Stimulated activated CD8-positive, alpha-beta memory T cell treated with anti-CD3 and anti-CD28 coated beads, Interleukin-15, amount 100 ng/mL, for 4 hours (primary cell): ENCODE measurements around the gene LIPG.
"Not testable (repeated sequence)": the region's sequence is repeated elsewhere in the genome, so short reads cannot be mapped to it uniquely, and the experiment has no call there.

Experiments
- DNase-seq, 2 donors: peaks; one replicate each; pipeline ENCODE4 v3.0.0-alpha.2; 2020; ENCODE audit warnings: low read depth in 2 of 2

LIPG gene

DNA sequence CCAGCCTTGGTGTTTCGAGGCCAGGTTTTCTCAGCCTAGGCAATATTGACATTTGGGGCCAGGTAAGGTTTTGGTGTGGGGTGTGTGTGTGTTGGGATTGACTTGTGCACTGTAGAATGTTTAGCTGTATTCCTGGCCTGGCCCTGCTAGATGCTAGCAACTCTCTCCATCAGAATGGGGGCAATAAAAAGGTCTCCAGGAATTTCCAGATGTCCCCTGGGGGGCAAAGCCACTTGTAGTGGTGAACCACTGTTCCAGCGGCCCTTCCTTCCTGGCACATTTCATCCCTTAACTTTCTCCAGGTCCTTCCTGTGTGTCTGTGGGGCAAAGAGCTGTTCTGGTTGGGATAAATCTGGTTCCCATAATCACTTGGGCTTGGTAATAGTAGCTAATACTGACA lies 12.0 kb downstream of the LIPG start:
- no peak for DNase-seq

DNA sequence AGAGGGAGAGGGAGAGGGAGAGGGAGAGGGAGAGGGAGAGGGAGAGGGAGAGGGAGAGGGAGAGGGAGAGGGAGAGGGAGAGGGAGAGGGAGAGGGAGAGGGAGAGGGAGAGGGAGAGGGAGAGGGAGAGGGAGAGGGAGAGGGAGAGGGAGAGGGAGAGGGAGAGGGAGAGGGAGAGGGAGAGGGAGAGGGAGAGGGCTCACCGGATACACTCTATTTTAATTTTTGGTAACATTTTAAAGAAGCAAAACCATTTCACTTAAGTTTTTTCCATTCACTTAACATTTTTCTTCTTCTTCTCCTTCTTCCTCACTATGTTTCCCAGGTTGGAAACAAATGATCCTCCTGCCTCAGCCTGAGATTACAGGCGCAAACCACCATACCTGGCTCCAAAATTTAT lies 17.2 kb downstream of the LIPG start:
- not testable (repeated sequence) for DNase-seq

DNA sequence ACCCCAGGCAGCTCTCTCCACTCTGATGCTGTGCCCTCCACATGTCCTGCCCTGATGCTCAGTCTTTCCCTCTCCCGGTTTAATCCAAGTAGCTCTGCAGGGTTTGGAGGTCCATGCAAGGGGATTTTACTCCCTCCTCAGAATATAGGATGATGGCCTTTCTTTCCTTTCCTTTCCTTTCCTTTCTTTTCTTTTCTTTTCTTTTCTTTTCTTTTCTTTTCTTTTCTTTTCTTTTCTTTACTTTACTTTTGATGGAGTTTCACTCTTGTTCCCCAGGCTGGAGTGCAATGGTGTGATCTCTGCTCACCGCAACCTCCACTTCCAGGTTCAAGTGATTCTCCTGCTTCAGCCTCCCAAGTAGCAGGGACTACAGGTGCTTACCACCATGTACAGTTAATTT lies 17.7 kb downstream of the LIPG start:
- DNase-seq = not testable (repeated sequence)

DNA sequence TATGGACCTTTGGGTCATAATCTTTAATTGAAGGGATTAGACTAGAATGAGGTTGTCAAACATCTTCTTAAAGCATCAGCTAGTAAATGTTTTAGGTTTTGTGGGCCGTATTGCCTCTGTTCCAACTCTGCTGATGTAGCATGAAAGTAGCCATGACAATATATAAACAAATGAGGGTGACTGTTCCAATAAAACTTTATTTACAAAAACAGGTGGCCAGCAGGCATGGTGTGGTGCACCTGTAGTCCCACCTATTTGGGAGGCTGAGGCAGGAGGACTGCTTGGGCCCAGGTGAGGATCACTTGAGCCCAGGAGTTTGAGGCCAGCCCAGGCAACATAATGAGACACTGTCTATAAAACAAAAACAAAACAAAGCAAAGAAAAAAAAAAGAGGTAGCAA lies 18.4 kb downstream of the LIPG start:
- DNase-seq = no peak

DNA sequence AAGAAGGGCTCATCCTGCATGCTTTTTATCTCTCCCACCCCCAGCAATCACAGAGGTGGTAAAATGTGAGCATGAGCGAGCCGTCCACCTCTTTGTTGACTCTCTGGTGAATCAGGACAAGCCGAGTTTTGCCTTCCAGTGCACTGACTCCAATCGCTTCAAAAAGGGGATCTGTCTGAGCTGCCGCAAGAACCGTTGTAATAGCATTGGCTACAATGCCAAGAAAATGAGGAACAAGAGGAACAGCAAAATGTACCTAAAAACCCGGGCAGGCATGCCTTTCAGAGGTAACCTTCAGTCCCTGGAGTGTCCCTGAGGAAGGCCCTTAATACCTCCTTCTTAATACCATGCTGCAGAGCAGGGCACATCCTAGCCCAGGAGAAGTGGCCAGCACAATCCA lies 19.5 kb downstream of the LIPG start:
- DNase-seq = no peak

DNA sequence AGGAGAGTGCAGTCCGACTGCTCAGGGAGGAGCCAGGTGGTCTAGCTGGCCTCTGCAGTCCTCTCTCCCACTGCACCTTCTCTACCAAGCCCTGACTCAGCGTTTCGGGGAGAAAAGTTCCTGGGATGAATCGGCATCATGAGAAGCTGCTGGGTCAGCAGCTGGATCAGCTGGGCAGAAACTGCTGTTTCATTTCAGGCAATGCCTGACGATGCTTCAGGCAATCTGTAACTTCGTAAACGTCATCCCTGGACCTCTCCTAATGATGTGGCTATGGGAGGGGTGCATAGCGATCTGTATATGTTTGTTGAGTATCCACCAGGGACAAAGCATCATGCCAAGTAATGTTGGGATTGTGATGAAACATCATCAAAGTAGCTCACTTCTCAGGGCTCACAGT lies 20.7 kb downstream of the LIPG start:
- DNase-seq = no peak

DNA sequence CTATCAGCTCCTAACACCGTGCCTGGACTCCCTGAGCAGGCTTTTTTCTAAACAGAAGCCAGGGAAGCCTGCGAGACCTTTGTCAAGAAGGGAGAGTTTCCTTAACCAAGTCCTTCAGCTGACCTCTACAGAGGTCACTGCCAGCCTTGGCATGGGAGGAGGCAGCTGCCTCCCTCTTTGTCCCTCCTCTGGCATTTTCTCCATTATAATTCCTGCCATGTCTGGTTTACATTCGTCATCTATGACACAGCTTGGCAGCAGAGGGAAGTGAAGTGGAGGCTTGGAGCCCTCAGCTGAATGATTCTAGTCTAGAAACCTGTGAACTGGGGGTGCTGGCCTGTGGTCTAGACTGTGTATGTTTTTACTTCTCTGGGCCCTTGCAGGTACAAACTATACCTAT lies 22.5 kb downstream of the LIPG start:
- DNase-seq = no peak

DNA sequence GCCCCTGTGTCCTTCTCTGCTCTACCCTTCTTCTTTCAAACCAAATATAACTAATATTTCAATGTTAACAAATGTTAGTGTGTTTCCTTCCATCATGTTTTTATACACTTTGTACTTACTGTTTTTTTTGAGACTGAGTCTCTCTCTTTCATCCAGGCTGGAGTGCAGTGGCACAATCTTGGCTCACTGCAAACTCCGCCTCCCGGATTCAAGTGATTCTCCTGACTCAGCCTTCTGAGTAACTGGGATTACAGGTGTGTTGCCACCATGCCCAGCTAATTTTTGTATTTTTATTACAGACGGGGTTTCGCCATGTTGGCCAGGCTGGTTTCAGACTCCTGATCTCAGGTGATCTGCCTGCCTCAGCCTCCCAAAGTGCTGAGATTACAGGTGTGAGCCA lies 23.1 kb downstream of the LIPG start:
- DNase-seq = not testable (repeated sequence)

DNA sequence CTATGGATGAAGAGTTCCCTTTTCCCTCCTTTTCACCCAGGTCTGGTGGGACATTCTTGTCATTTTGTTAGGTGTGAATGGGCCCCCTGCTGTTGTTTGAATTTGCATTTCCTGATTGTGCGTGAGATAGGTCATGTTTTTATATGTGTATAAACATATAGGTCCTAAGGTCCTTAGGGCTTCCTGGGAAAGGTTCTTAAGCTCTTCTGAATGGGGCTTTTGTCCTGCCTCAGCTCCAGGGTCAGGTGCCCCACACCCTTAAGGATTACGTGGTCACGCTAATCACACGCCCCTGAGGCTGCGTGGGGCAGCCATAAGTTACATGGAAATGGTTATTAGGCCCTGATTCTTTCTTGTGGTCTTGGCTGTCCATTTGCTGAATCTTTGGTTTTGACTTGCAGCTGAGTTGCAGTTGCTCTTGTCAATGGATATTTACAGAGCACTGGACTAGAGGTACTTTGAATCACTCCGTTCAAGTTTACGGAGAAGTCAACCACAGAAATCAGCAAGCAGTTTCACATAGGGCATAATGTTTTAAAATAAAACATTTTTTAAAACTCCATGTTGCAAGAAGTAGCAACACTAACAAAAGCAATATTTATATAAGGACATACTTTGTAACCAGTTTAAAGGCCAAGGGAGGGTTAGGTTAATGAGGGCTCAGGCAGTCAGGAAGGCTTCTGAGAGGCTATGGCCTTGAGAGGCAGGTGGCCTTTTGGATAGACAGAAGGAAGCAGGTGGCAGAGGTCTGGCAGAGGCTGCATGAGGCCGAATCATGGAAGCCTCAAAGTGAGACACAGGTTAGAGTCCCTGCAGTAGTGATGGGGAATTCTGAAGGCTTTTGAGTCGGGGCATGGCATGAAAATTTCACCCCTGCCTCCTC lies 24.2 kb downstream of the LIPG start:
- no peak for DNase-seq

DNA sequence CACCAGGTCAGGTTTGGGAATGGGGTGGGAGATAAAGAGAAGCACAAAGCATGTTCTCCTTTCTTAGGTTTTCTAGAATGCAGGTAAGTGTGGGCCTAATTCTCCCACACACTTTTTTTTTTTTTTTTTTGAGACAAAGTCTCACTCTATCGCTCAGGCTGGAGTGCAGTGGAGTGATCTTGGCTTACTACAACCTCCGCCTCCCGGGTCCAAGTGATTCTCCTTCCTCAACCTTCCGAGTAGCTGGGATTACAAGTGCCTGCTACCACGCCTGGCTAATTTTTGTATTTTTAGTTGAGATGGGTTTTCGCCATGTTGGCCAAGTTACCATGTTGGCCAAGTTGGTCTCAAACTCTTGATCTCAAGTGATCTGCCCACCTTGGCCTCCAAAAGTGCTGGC lies 26.3 kb downstream of the LIPG start:
- DNase-seq = no peak

DNA sequence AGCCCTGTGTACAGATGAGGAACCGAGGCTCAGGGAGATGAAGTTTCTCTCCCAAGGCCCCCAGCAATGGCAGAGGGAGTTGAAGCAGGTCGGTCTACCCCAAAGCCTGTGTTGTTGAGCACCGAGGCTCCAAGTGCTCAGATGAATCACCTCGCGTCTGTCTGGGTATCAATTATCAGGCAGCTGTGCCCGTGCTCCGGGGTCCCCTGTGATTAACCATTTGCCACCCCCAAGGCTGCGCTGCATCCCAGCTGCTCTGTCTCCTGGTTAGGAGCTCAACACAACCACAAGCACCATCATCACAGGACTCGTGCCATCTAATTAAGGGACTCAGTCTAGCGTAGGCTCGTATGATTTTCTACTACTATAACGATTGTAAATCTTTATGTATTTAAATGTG lies 27.1 kb downstream of the LIPG start:
- no peak for DNase-seq

DNA sequence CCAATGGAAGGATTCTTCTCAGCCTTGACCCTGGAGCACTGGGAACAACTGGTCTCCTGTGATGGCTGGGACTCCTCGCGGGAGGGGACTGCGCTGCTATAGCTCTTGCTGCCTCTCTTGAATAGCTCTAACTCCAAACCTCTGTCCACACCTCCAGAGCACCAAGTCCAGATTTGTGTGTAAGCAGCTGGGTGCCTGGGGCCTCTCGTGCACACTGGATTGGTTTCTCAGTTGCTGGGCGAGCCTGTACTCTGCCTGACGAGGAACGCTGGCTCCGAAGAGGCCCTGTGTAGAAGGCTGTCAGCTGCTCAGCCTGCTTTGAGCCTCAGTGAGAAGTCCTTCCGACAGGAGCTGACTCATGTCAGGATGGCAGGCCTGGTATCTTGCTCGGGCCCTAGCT lies 28.8 kb downstream of the LIPG start:
- no peak for DNase-seq

DNA sequence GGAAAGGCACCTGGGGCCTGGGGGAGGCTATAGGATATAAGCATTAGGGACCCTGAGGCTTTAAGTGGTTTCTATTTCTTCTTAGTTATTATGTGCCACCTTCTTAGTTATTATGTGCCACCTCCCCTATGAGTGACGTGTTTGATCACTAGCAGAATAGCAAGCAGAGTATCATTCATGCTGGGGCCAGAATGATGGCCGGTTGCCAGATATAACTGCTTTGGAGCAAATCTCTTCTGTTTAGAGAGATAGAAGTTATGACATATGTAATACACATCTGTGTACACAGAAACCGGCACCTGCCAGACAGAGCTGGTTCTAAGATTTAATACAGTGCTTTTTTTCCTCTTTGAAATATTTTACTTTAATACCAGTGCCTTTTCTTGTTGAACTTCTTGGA lies 29.4 kb downstream of the LIPG start:
- DNase-seq = no peak

DNA sequence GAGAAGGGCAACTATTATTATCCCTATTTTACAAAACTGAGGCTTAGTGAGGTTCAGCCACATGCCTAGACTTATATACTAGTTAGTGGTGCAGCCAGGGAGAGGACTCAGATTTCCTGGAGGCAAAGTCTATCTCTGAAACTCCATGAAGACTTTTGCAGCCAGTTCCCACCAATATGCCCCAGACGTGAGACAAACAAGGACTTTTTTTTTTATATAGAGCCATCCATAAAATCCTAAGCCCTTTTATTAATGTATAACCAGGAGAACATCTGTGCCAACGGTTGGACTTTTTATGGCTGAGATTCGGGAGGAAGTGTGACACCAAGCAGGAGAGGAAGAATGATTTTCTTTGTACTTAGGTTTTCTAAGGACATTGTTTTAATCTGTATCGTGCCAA lies 29.9 kb downstream of the LIPG start:
- no peak for DNase-seq

DNA sequence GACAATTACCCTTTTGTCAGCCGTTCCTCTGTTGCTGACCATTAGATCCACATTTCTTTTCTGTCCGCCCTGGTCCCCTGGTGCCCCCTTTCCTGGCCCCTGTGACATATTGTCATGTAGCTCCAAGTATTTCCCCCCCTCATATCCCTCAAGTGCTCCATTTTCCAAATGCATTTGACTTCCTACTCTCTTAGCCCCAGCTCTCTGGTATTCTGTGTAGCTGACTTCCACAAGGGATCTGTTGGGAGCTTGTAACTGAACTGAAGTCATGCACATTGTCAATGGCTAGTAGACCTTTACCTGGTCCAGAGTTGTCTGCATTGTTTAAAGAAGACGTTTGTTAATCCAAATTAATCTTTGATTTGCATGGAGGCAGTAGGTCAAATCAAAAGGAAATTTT lies 34.8 kb downstream of the LIPG start:
- DNase-seq = no peak

DNA sequence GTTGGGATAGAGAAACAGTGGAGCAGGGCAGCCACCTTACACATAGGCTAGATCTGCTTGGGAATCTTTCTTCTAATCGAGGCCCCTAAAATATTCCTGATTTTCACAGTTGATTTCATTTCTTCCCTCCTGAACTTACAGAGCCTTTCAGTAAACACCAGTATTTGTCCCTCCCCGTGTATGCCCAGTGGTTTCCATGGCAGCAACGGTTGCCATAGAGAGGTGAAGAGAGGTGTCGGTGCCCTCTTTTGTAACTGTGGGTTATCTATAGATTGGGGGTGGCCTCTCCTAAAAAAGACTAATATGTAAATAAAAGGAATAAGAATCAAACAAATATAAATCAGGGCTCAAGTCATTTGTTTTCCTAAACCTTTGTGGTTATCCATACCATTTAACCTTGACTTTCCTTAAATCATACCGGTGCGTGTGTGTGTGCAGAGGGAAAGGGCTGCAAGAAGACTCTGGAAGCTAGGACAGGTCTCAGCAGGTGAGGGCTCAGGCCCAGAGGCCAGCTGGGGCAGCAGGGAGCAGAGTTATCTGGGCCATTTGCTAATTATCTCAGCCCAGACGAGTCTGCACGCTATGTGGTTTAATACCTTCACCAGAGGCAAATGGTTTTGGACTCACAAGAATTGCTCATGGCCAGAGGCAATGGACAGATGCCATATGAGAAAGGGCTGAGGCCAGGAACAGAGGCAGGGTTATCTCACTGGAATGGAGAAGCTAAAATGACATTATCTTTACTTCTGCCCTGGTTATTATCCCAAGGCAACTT lies 35.5 kb downstream of the LIPG start:
- no peak for DNase-seq

DNA sequence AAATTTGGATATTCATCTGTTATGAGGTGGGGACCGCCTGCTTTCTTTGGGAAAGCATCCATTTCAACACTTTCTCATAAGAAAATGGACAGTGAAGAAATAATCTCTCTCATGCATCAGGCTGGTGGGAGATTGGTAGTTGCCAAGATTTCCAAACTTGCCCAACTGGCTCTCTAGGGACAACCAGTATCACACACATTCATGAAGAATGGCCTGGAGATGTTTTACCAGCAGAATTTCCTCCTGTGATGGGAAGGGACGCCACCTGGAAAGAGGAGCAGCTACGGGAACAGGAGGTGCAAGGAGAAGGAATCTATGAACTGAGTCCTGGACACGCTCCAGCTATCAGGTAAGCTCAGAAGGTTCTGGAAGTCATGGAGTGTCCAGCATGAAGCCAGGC lies 39.4 kb downstream of the LIPG start:
- no peak for DNase-seq

DNA sequence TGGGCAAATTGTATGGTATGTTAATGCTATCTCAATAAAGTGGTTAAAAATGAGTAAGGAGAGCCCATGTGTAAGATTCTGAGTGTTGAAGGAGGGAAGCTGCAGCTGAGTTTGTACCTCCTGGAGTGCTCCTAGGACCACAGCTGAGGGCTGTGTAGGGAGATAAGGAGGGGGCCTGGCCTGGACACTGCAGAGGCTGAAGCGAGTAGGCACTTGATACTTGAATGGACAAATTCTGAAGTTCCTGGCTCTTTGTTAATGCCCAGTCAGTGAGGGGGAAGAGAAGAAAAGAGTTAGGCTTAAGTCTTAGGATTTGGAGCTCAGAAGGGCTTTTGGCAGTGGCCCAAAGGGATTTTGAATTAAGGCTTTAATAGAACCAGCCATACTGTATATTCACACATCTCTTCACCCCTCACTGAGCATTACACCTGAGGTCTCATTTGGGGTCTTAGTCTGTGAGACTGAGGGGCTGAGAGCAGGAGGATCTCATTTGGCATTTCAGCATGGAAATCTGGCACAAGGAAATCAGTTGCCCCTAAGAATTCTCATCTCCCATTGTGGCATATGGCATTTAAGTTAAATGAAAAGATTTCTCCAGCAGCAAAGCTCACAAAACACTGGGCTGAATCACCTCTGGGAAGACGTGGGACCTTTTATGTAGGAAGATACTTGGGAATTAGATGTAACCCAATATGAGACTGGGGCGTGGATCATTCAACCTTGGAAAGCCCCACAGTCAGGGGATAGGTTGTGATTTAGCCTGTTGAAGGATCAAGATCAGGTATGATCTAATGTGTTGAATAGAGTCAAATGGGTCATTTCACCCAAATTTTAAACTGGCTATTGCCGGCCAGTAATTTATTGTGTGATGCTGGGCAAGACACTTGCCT lies 46.8 kb downstream of the LIPG start:
- DNase-seq = no peak

DNA sequence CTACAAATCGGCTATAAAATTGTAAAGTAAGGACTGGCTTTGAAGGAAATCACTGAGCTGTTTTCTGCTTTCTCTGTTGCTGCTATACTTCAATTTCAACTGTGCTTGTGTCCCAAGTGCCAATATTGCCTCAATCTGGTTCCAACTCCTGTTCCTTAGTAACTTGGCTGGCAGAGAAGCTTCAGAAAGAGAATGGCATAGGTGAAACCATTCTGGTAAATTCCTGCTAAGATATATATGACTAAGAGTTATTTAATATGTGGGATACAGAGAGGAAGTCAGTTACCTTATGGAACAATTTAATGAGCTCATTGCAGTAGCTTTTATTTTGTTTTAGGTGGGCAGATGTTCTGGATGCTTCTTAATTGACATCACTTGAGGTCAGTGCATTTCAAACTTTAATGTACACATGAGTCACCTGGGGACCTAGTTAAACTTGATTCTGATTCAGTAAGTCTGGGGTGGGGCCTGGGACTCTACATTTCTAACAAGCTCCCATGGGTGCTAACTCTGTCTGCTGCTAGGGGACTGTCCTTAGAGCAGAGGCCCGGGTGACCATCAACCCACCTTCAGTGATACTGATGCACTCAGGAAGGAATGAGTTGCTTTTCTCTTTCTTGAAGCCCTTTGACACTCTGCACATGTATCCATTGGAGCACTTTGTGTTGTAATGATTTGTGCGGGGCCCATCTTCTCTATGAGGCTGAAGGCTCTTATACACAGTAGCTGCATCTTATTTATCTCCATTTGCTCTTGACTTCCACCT lies 47.6 kb downstream of the LIPG start:
- DNase-seq = no peak

DNA sequence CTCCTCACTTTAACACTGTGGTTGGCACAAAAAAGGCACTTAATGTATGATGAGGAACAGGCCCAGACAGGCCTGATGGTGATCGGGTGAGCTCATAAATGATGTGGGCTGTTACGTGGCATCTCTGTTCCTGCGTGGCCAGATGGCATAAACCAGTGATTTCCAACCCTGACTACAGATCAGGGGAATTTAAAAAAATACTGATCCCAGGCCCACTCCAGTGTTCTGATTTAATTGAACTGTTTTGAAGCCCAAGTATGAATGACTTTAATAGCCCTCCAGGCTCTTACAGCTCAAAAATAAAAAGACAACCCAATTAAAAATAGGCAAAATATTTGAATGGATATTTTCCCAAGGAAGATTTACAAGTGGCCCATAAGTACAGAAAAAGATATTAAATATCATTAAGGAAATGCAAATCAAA lies 48.2 kb downstream of the LIPG start:
- DNase-seq = no peak

DNA sequence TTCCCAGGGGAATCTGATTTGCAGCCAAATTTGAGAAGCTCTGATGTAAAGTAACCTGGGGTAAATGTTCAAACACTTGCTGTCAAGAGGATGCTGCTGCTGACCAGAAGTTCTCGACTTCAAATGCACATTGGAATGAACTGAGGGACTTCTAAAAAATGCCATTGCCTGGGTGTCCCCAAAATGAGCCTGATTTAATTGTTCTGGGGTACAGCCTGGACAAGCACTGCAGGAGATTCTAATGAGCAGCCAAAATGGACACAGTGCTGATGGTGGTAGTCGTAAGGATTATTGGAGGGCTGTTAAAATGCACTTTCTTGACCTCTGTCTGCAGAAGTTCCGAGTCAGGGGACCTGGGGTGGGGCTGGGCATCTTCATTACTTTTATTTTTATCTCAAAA lies 49.5 kb downstream of the LIPG start:
- DNase-seq = no peak
